GM12878 (cell line): ENCODE measurements around the gene UBA6.

Experiments
- ATF2 ChIP-seq: IDR thresholded peaks from 2 replicates; pipeline ENCODE4 v1.6.1; 2012; ENCODE audit warnings: low read length, inconsistent platforms
- CREB1 ChIP-seq: IDR thresholded peaks from 2 replicates; pipeline ENCODE4 v1.6.1; 2012; ENCODE audit warnings: low read depth, mild to moderate bottlenecking, inconsistent platforms
- CTCF ChIP-seq, 3 experiments: IDR thresholded peaks in 2 of 3; conservative IDR thresholded peaks in 1 of 3; 2 replicates each; pipeline ENCODE4 v1.5.1; 2011; ENCODE audit warnings: low read depth in 3 of 3, low read length in 3 of 3, mild to moderate bottlenecking in 3 of 3, control low read depth in 2 of 3, moderate library complexity in 2 of 3, inconsistent platforms in 1 of 3, mixed read lengths in 1 of 3; ENCODE audit not compliant: control insufficient read depth in 2 of 3, insufficient read depth in 1 of 3; ENCODE audit errors: extremely low read depth in 1 of 3
- JUND ChIP-seq: IDR thresholded peaks from 2 replicates; pipeline ENCODE4 v1.6.1; 2012; ENCODE audit warnings: low read depth, mild to moderate bottlenecking, low read length, improper control_type of control experiment, moderate library complexity
- MEF2A ChIP-seq: IDR thresholded peaks from 2 replicates; pipeline ENCODE4 v1.6.1; 2011; ENCODE audit warnings: low read depth, mild to moderate bottlenecking, low read length, moderate library complexity; ENCODE audit not compliant: insufficient read depth
- NKRF ChIP-seq: fragments of 450-650 bp; conservative IDR thresholded peaks from 2 replicates; pipeline ENCODE4 v1.6.1; 2017; ENCODE audit warnings: mild to moderate bottlenecking, moderate library complexity
- NR2C1 ChIP-seq: fragments of 450-650 bp; IDR thresholded peaks from 2 replicates; pipeline ENCODE4 v1.6.1; 2017; ENCODE audit warnings: antibody characterized with exemption, mild to moderate bottlenecking, moderate library complexity
- NRF1 ChIP-seq: conservative IDR thresholded peaks from 2 replicates; pipeline ENCODE4 v1.6.1; 2011; ENCODE audit warnings: mild to moderate bottlenecking, low read depth, low read length, improper control_type of control experiment
- POLR2A ChIP-seq: IDR thresholded peaks from 2 replicates; pipeline ENCODE4 v1.6.1; 2011; ENCODE audit warnings: low read depth, mild to moderate bottlenecking, low read length
- POLR2AphosphoS5 ChIP-seq: IDR thresholded peaks from 2 replicates; pipeline ENCODE4 v1.6.1; 2011; ENCODE audit warnings: mild to moderate bottlenecking, low read length, inconsistent platforms
- RCOR1 ChIP-seq: conservative IDR thresholded peaks from 2 replicates; pipeline ENCODE4 v1.6.1; 2012; ENCODE audit warnings: low read depth, low read length, improper control_type of control experiment
- SP1 ChIP-seq: IDR thresholded peaks from one replicate; pipeline ENCODE4 v1.6.1; 2011; ENCODE audit warnings: low read depth, low read length
- SUZ12 ChIP-seq: fragments of 200-600 bp; sonication (generic); IDR thresholded peaks from one replicate; pipeline ENCODE4 v1.6.1; 2018; ENCODE audit warnings: antibody characterized with exemption, mild to moderate bottlenecking; ENCODE audit not compliant: unreplicated experiment
- ZNF274 ChIP-seq: IDR thresholded peaks from one replicate; pipeline ENCODE4 v1.8.0; 2011; ENCODE audit not compliant: insufficient read length, insufficient read depth

- no peak for TF ChIP-seq POLR2A
- TF ChIP-seq JUND = no peak
- TF ChIP-seq NR2C1 = no peak
- no peak for TF ChIP-seq CTCF (IDR thresholded peaks at IDR 0.05 in 2 of 3, conservative IDR thresholded peaks at IDR 0.05 in 1 of 3; ENCODE audit: control insufficient read depth in 2 of 3, extremely low read depth in 1 of 3, insufficient read depth in 1 of 3, low read depth in 3 of 3, low read length in 3 of 3)
- TF ChIP-seq NRF1 = no peak
- no peak for TF ChIP-seq NKRF
- TF ChIP-seq SUZ12 = no peak
- TF ChIP-seq ATF2 = no peak
- no peak for TF ChIP-seq MEF2A
- TF ChIP-seq CREB1 = no peak
- no peak for TF ChIP-seq RCOR1
- TF ChIP-seq ZNF274 = no peak
- no peak for TF ChIP-seq SP1
- no peak for TF ChIP-seq POLR2AphosphoS5
Measured at GRCh38 chr4:67581208-67581857, 119.6 kb downstream of the UBA6 start.
